ENCODE measurements around the gene DOCK11. TPM values are rescaled to one million over a fixed set of nuclear protein-coding genes. Genes with fewer than 3 reads are reported as not detected.
A peak's percentile ranks its signal among the peaks of the same experiment; 100 is the strongest.

The DOCK11 gene
- total and polyA plus RNA-seq, 2 donors (not counting 1 experiment from before 2014, with no cell fraction given), result 31.0 to 83.5 TPM

GRCh38 chrX:118525174-118525730 is 29.6 kb downstream of the DOCK11 start:
- H3K4me3 ChIP-seq (ENCODE audit: control extremely low read depth in 1 of 5, extremely low read depth in 1 of 5, insufficient read depth in 1 of 5, low read depth in 2 of 5, low read length in 4 of 5), result no peak overlapping the region
- Mint-ChIP-seq H3K9me3 (ENCODE audit: insufficient read depth) (no peaks in the 10 kb centered on the region), H3K27ac (peak overlapping the region; percentile 82), H3K4me1 (peaks cover 78% of the 10 kb centered on the region), H3K27me3 (no peaks in the 10 kb centered on the region), H3K4me3 (no peak overlapping the region)
- POLR2A ChIA-PET, result interaction anchor here (0.6 to 0.7 kb wide), 2 partner anchors 28 to 121 kb away, joined by 4 to 8 read pairs; no protein-coding TSS in a partner anchor
- no CpG with 5 or more reads among the region's 4 CpGs for WGBS (ENCODE audit: insufficient coverage)
- peaks cover 66 to 76% of the 10 kb centered on the region in 2 donors for H3K4me1 ChIP-seq (ENCODE audit: control insufficient read depth in 2 of 2, insufficient read depth in 2 of 2, low read length in 2 of 2)
- H3K9ac ChIP-seq (ENCODE audit: low read length), result no peak overlapping the region
- TF ChIP-seq EZH2 (IDR thresholded peaks at IDR 0.05; ENCODE audit: borderline replicate concordance, insufficient read depth, low read depth, low read length, poor library complexity, severe bottlenecking), result no peak
- TF ChIP-seq CTCF (IDR thresholded peaks at IDR 0.05), result no peak
- peak overlapping the region in 1 of 2 donors; percentile 65 for H3K27ac ChIP-seq (ENCODE audit: low read length in 2 of 2)
- peaks cover 15% of the 10 kb centered on the region for H4K20me1 ChIP-seq (ENCODE audit: control insufficient read depth, insufficient read depth, low read length, poor library complexity, severe bottlenecking)
- intact Hi-C loops (cut with micrococcal nuclease), result loop anchor here (10.0 kb wide), 1 partner anchor 180 kb away; the partner anchor contains the start of gene WDR44
- no peak overlapping the region for H2AFZ ChIP-seq (ENCODE audit: insufficient read depth, low read depth, low read length, poor library complexity, severe bottlenecking)
- no peaks in the 10 kb centered on the region for H3K9me3 ChIP-seq (ENCODE audit: control extremely low read depth in 1 of 3, control insufficient read depth in 2 of 3, insufficient read depth in 1 of 3, low read length in 2 of 3)
- CTCF ChIA-PET, result interaction anchor here (1.0 kb wide), 1 partner anchor 10 kb away, joined by 3 read pairs; no protein-coding TSS in a partner anchor
- ATAC-seq (ENCODE audit: low read depth) (no peak), DNase-seq (no peak)
- no peak overlapping the region for H3K4me2 ChIP-seq (replicated peaks; ENCODE audit: low read depth, low read length, poor library complexity, severe bottlenecking)
- no peaks in the 10 kb centered on the region for H3K27me3 ChIP-seq (replicated peaks in 1 of 4; ENCODE audit: control extremely low read depth in 1 of 4, control insufficient read depth in 3 of 4, insufficient read depth in 4 of 4, low read length in 3 of 4)
- H3K79me2 ChIP-seq (ENCODE audit: control insufficient read depth, insufficient read depth, low read length), result peaks cover 83% of the 10 kb centered on the region
- H3K36me3 ChIP-seq (replicated peaks in 1 of 2; ENCODE audit: control extremely low read depth in 1 of 2, control insufficient read depth in 1 of 2, extremely low read depth in 1 of 2, insufficient read depth in 2 of 2, low read length in 1 of 2), result peaks cover 0 to 6% of the 10 kb centered on the region in 2 experiments

GRCh38 chrX:118526149-118526548 is 30.5 kb downstream of the DOCK11 start:
- DNase-seq (no peak), ATAC-seq (ENCODE audit: low read depth) (no peak)
- TF ChIP-seq EZH2 (IDR thresholded peaks at IDR 0.05; ENCODE audit: borderline replicate concordance, insufficient read depth, low read depth, low read length, poor library complexity, severe bottlenecking), result no peak
- TF ChIP-seq CTCF (IDR thresholded peaks at IDR 0.05), result no peak
- Histone ChIP-seq H3K36me3 (replicated peaks in 1 of 2; ENCODE audit: control extremely low read depth in 1 of 2, control insufficient read depth in 1 of 2, extremely low read depth in 1 of 2, insufficient read depth in 2 of 2, low read length in 1 of 2) (peaks cover 0 to 6% of the 10 kb centered on the region in 2 experiments), H3K9me3 (ENCODE audit: control extremely low read depth in 1 of 3, control insufficient read depth in 2 of 3, insufficient read depth in 1 of 3, low read length in 2 of 3) (no peaks in the 10 kb centered on the region), H2AFZ (ENCODE audit: insufficient read depth, low read depth, low read length, poor library complexity, severe bottlenecking) (no peak overlapping the region), H3K79me2 (ENCODE audit: control insufficient read depth, insufficient read depth, low read length) (peaks cover 83% of the 10 kb centered on the region), H3K4me2 (replicated peaks; ENCODE audit: low read depth, low read length, poor library complexity, severe bottlenecking) (no peak overlapping the region), H3K4me3 (ENCODE audit: control extremely low read depth in 1 of 5, extremely low read depth in 1 of 5, insufficient read depth in 1 of 5, low read depth in 2 of 5, low read length in 4 of 5) (no peak overlapping the region), H4K20me1 (ENCODE audit: control insufficient read depth, insufficient read depth, low read length, poor library complexity, severe bottlenecking) (peaks cover 10% of the 10 kb centered on the region), H3K9ac (ENCODE audit: low read length) (no peak overlapping the region), H3K27ac (ENCODE audit: low read length in 2 of 2) (peak overlapping the region; percentile 29 to 87), H3K27me3 (replicated peaks in 1 of 4; ENCODE audit: control extremely low read depth in 1 of 4, control insufficient read depth in 3 of 4, insufficient read depth in 4 of 4, low read length in 3 of 4) (no peaks in the 10 kb centered on the region), H3K4me1 (ENCODE audit: control insufficient read depth in 2 of 2, insufficient read depth in 2 of 2, low read length in 2 of 2) (peaks cover 72 to 77% of the 10 kb centered on the region in 2 donors)
- CTCF ChIA-PET, result interaction anchor here (1.0 kb wide), 1 partner anchor 9 kb away, joined by 3 read pairs; no protein-coding TSS in a partner anchor
- POLR2A ChIA-PET, result no interaction called here
- peaks cover 78% of the 10 kb centered on the region for H3K4me1 Mint-ChIP-seq
- no peaks in the 10 kb centered on the region for H3K27me3 Mint-ChIP-seq
- intact Hi-C loops (cut with micrococcal nuclease), result loop anchor here (10.0 kb wide), 1 partner anchor 181 kb away; the partner anchor contains the start of gene WDR44
- peak overlapping the region; percentile 19 for H3K4me3 Mint-ChIP-seq
- H3K9me3 Mint-ChIP-seq (ENCODE audit: insufficient read depth), result no peaks in the 10 kb centered on the region
- whole genome bisulfite sequencing (ENCODE audit: insufficient coverage), result 38% methylated on average over 1 of the region's 4 CpGs
- H3K27ac Mint-ChIP-seq, result peak overlapping the region; percentile 87
